Endodermal cell (in vitro differentiated cells): ENCODE results near the gene RNF38. TPM values are rescaled to one million over a fixed set of nuclear protein-coding genes. Genes with fewer than 3 reads are reported as not detected.

Experiments
- DNase-seq: peaks from one replicate; pipeline ENCODE4 v3.0.0-alpha.2; 2017
- H3K27ac ChIP-seq: 2 replicates; pipeline ENCODE4 v1.5.1; 2013; ENCODE audit warnings: mild to moderate bottlenecking, low read depth, low read length, moderate library complexity
- H3K27me3 ChIP-seq: 2 replicates; pipeline ENCODE4 v1.6.1; 2013; ENCODE audit warnings: mild to moderate bottlenecking, low read length, moderate library complexity; ENCODE audit not compliant: insufficient read depth, control insufficient read depth, poor library complexity, severe bottlenecking
- H3K36me3 ChIP-seq: 2 replicates; pipeline ENCODE4 v1.7.0; 2013; ENCODE audit warnings: mild to moderate bottlenecking, low read length, moderate library complexity; ENCODE audit not compliant: control insufficient read depth, insufficient read depth
- H3K4me1 ChIP-seq: one replicate; pipeline ENCODE4 v1.7.0; 2013; ENCODE audit warnings: low read length; ENCODE audit not compliant: control insufficient read depth, insufficient read depth
- H3K4me3 ChIP-seq: 2 replicates; pipeline ENCODE4 v1.5.1; 2013; ENCODE audit warnings: mild to moderate bottlenecking, low read length, moderate library complexity
- H3K9ac ChIP-seq: 2 replicates; pipeline ENCODE4 v1.6.1; 2013; ENCODE audit warnings: mild to moderate bottlenecking, low read length, moderate library complexity; ENCODE audit not compliant: poor library complexity, severe bottlenecking; ENCODE audit errors: extremely low read depth
- H3K9me3 ChIP-seq: 2 replicates; pipeline ENCODE4 v1.6.1; 2013; ENCODE audit warnings: mild to moderate bottlenecking, low read length, moderate library complexity; ENCODE audit not compliant: control insufficient read depth
- H3K27ac Mint-ChIP-seq: 2 replicates; pipeline ENCODE4 v1.8.0; 2020; ENCODE audit warnings: mixed read lengths
- H3K27me3 Mint-ChIP-seq: 2 replicates; pipeline ENCODE4 v1.8.0; 2021; ENCODE audit warnings: mild to moderate bottlenecking, mixed read lengths; ENCODE audit not compliant: insufficient read depth
- H3K36me3 Mint-ChIP-seq: 2 replicates; pipeline ENCODE4 v1.8.0; 2020; ENCODE audit warnings: low read depth, mixed read lengths
- H3K4me1 Mint-ChIP-seq: 2 replicates; pipeline ENCODE4 v1.8.0; 2020; ENCODE audit warnings: mixed read lengths
- H3K4me3 Mint-ChIP-seq: 2 replicates; pipeline ENCODE4 v1.8.0; 2020; ENCODE audit warnings: mild to moderate bottlenecking, moderate library complexity, mixed read lengths
- H3K9me3 Mint-ChIP-seq: 2 replicates; pipeline ENCODE4 v1.8.0; 2020; ENCODE audit warnings: mild to moderate bottlenecking, mixed read lengths
- CTCF ChIP-seq: fragments of 200-600 bp; sonication (generic); conservative IDR thresholded peaks from 2 replicates; pipeline ENCODE4 v1.5.0; 2021; ENCODE audit warnings: antibody characterized with exemption, mild to moderate bottlenecking
- WGBS, 2 experiments: methylation state at CpG; one replicate each; pipeline versions ENCODE4 v1.1.5 to v1.1.7; 2013; ENCODE audit warnings: missing lambda C conversion rate in 2 of 2, mixed read lengths in 1 of 2; ENCODE audit not compliant: insufficient coverage in 1 of 2, insufficient read length in 1 of 2; 5-methylcytosine and 5-hydroxymethylcytosine counted together
- total RNA-seq, 2 donors: library from RNA; stranded (reverse); fragmentation: NEBNext Ultra II Directional in 1 of 2; extraction: Animal tissue kit (Norgen Biotek cat#: 25700) in 1 of 2; gene quantifications; 2 replicates in 1 of 2; 3 replicates in 1 of 2; pipeline ENCODE4 v1.2.1, GENCODE V29; 2021

Gene RNF38
- total RNA-seq, 2 donors from 2014 or later = 47.5 to 49.7 TPM

- Histone ChIP-seq H3K4me1 (peaks cover 20% of the 10 kb centered on the region), H3K4me3 (no peak overlapping the region), H3K27ac (no peak overlapping the region), H3K27me3 (no peaks in the 10 kb centered on the region), H3K9ac (no peak overlapping the region), H3K36me3 (no peaks in the 10 kb centered on the region), H3K9me3 (no peaks in the 10 kb centered on the region)
- H3K27me3 Mint-ChIP-seq = no peaks in the 10 kb centered on the region
- no peaks in the 10 kb centered on the region for H3K9me3 Mint-ChIP-seq
- TF ChIP-seq CTCF = no peak
- no peak overlapping the region for H3K4me3 Mint-ChIP-seq
- H3K36me3 Mint-ChIP-seq = no peaks in the 10 kb centered on the region
- DNase-seq = no peak
- no peak overlapping the region for H3K27ac Mint-ChIP-seq
- peaks cover 39% of the 10 kb centered on the region for H3K4me1 Mint-ChIP-seq
Measured at GRCh38 chr9:36316049-36316448, 84.0 kb downstream of the RNF38 start.

- peaks cover 20% of the 10 kb centered on the region for H3K4me1 ChIP-seq
- H3K4me3 Mint-ChIP-seq = no peak overlapping the region
Measured at GRCh38 chr9:36315283-36315682, 84.8 kb downstream of the RNF38 start.

GRCh38 chr9:36314740-36315139 lies 85.3 kb downstream of the RNF38 start:
- Histone ChIP-seq H3K9ac (no peak overlapping the region), H3K4me1 (peaks cover 17% of the 10 kb centered on the region), H3K27me3 (no peaks in the 10 kb centered on the region), H3K36me3 (no peaks in the 10 kb centered on the region), H3K27ac (no peak overlapping the region), H3K9me3 (no peaks in the 10 kb centered on the region), H3K4me3 (no peak overlapping the region)
- Mint-ChIP-seq H3K4me3 (no peak overlapping the region), H3K27me3 (no peaks in the 10 kb centered on the region), H3K36me3 (no peaks in the 10 kb centered on the region), H3K4me1 (peaks cover 34% of the 10 kb centered on the region), H3K9me3 (no peaks in the 10 kb centered on the region), H3K27ac (no peak overlapping the region)
- TF ChIP-seq CTCF = no peak
- DNase-seq = no peak
- WGBS, 2 experiments = 94% methylated on average over 2 of the region's 2 CpGs; no CpG with 5 or more reads in 1 of the 2 experiments

More at GRCh38 chr9:36315283-36315682, 84.8 kb downstream of the RNF38 start:
- Mint-ChIP-seq H3K27me3 (no peaks in the 10 kb centered on the region), H3K27ac (peak overlapping the region; percentile 49), H3K4me1 (peaks cover 39% of the 10 kb centered on the region), H3K9me3 (no peaks in the 10 kb centered on the region), H3K36me3 (no peaks in the 10 kb centered on the region)
- TF ChIP-seq CTCF = no peak
- 83 to 100% methylated on average over 3 of the region's 3 CpGs for WGBS, 2 experiments
- no peak for DNase-seq
- Histone ChIP-seq H3K27me3 (no peaks in the 10 kb centered on the region), H3K4me3 (no peak overlapping the region), H3K27ac (no peak overlapping the region), H3K9ac (no peak overlapping the region), H3K9me3 (no peaks in the 10 kb centered on the region), H3K36me3 (no peaks in the 10 kb centered on the region)
